ENCODE results near the gene HSD3B7. TPM values are rescaled to one million over a fixed set of nuclear protein-coding genes. Genes with fewer than 3 reads are reported as not detected.

Gene HSD3B7
- total and polyA plus RNA-seq, 2 of the 8 experiments (the other 6 are each of a cell fraction or from before 2014, with no cell fraction given): 2.9 to 6.6 TPM

- TF ChIP-seq NANOG (IDR thresholded peaks at IDR 0.05; ENCODE audit: insufficient read depth, low read depth, low read length, poor library complexity, severe bottlenecking): no peak
- 0 out of 2 replicates have a peak, but pooled peaks have one; percentile 7 for TF ChIP-seq TBP (IDR thresholded peaks at IDR 0.05; ENCODE audit: low read depth, low read length)
- peak in 1 of 2 experiments; percentile 74; a peak in 1 of 4 replicates for TF ChIP-seq SIN3A (conservative IDR thresholded peaks at IDR 0.05 in 1 of 2, IDR thresholded peaks at IDR 0.05 in 1 of 2; ENCODE audit: low read depth in 1 of 2, low read length in 2 of 2)
- peak; percentile 43 for TF ChIP-seq KDM4A (IDR thresholded peaks at IDR 0.05; ENCODE audit: low read depth, low read length, severe bottlenecking)
- TF ChIP-seq ASH2L (IDR thresholded peaks at IDR 0.05; ENCODE audit: low read length): peak; percentile 95
- no peak for TF ChIP-seq SUZ12 (IDR thresholded peaks at IDR 0.05; ENCODE audit: low read length)
- TF ChIP-seq EZH2 (IDR thresholded peaks at IDR 0.05; ENCODE audit: low read depth, low read length, severe bottlenecking): no peak
- TF ChIP-seq CTBP2 (IDR thresholded peaks at IDR 0.05; ENCODE audit: borderline replicate concordance, insufficient read depth, insufficient read length, low read length): no peak
- TF ChIP-seq TAF7 (optimal IDR thresholded peaks at IDR 0.05; ENCODE audit: borderline replicate concordance, low read depth, low read length): peak; percentile 24
- no peak; the same call in 1 of the 2 replicates for TF ChIP-seq KDM5A (IDR thresholded peaks at IDR 0.05; ENCODE audit: low read length)
- TF ChIP-seq ATF3 (IDR thresholded peaks at IDR 0.05; ENCODE audit: insufficient read depth, low read depth, low read length): no peak
- no peak; the same call in 1 of the 2 replicates for TF ChIP-seq TEAD4 (IDR thresholded peaks at IDR 0.05; ENCODE audit: low read depth, low read length)
- TF ChIP-seq TCF12 (IDR thresholded peaks at IDR 0.05; ENCODE audit: low read depth, low read length): 0 out of 2 replicates have a peak, but pooled peaks have one; percentile 58
- TF ChIP-seq CREB1 (IDR thresholded peaks at IDR 0.05): peak; percentile 95
These were observed 27.4 kb upstream of the HSD3B7 start, which contains the start of gene SETD1A (continued) for GRCh38 chr16:30957456-30958174.

Data from H1 (cell line).